Chondrocyte (in vitro differentiated cells): ENCODE results near the gene TRIM59. TPM values are rescaled to one million over a fixed set of nuclear protein-coding genes. Genes with fewer than 3 reads are reported as not detected.

Experiments used
- DNase-seq: peaks from one replicate; pipeline ENCODE4 v3.0.0; 2021; ENCODE audit warnings: mixed read lengths, low spot score
- H3K27ac Mint-ChIP-seq: one replicate; pipeline ENCODE4 v1.8.0; 2021; ENCODE audit warnings: mild to moderate bottlenecking, moderate library complexity, mixed read lengths; ENCODE audit not compliant: unreplicated experiment
- H3K27me3 Mint-ChIP-seq: 2 replicates; pipeline ENCODE4 v1.8.0; 2021; ENCODE audit warnings: low read depth, mixed read lengths
- H3K36me3 Mint-ChIP-seq: 2 replicates; pipeline ENCODE4 v1.8.0; 2021; ENCODE audit warnings: low read depth, mixed read lengths
- H3K4me1 Mint-ChIP-seq: 2 replicates; pipeline ENCODE4 v1.8.0; 2021; ENCODE audit warnings: low read depth, mild to moderate bottlenecking, mixed read lengths
- H3K4me3 Mint-ChIP-seq: one replicate; pipeline ENCODE4 v1.8.0; 2021; ENCODE audit warnings: mild to moderate bottlenecking, moderate library complexity, mixed read lengths; ENCODE audit not compliant: unreplicated experiment
- H3K9me3 Mint-ChIP-seq: 2 replicates; pipeline ENCODE4 v1.8.0; 2021; ENCODE audit warnings: low read depth, mixed read lengths
- microRNA-seq: library from miRNA; unstranded; fragments of <30 nt; microRNA quantifications from one replicate; pipeline ENCODE4 v1.2.0, GENCODE V29; 2020; ENCODE audit warnings: borderline number of aligned reads
- total RNA-seq: library from RNA; stranded (reverse); gene quantifications from 3 replicates; pipeline ENCODE4 v1.2.1, GENCODE V29; 2021
- TF ChIP-seq, protein P1 (sequence below): fragments of 200-600 bp; sonication (generic); IDR thresholded peaks from 2 replicates; pipeline ENCODE4 v1.5.0; 2021; ENCODE audit warnings: antibody characterized with exemption, mild to moderate bottlenecking, moderate library complexity

The TRIM59 gene
- total RNA-seq, 1 donor from 2014 or later = 25.5 TPM

DNA sequence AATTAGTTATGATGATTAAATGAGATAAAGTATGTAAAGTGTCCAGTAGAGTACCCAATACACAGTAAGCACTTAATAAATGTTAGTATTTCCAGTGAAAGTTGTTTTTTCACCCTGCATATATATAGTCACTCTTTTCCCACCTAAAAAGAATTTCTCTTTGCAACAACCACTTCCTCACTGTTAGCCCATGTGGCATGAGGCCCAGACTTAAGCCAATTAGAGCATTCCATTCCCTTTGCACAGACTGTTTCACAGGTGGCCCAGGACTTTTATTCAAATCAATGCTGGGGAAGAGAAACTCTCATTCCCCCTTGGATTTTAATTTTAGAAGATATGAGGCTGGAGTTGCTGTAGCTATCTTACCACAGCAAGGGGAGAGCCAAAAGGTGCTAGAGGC, 54.3 kb downstream of the TRIM59 start:
- no peaks in the 10 kb centered on the region for H3K36me3 Mint-ChIP-seq
- no peaks in the 10 kb centered on the region for H3K9me3 Mint-ChIP-seq
- H3K4me3 Mint-ChIP-seq = no peak overlapping the region
- peak overlapping the region; percentile 42 for H3K27ac Mint-ChIP-seq
- no peaks in the 10 kb centered on the region for H3K27me3 Mint-ChIP-seq
- H3K4me1 Mint-ChIP-seq = peaks cover 21% of the 10 kb centered on the region
- DNase-seq = no peak
- TF ChIP-seq, protein P1, sequence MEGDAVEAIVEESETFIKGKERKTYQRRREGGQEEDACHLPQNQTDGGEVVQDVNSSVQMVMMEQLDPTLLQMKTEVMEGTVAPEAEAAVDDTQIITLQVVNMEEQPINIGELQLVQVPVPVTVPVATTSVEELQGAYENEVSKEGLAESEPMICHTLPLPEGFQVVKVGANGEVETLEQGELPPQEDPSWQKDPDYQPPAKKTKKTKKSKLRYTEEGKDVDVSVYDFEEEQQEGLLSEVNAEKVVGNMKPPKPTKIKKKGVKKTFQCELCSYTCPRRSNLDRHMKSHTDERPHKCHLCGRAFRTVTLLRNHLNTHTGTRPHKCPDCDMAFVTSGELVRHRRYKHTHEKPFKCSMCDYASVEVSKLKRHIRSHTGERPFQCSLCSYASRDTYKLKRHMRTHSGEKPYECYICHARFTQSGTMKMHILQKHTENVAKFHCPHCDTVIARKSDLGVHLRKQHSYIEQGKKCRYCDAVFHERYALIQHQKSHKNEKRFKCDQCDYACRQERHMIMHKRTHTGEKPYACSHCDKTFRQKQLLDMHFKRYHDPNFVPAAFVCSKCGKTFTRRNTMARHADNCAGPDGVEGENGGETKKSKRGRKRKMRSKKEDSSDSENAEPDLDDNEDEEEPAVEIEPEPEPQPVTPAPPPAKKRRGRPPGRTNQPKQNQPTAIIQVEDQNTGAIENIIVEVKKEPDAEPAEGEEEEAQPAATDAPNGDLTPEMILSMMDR = no peak

DNA sequence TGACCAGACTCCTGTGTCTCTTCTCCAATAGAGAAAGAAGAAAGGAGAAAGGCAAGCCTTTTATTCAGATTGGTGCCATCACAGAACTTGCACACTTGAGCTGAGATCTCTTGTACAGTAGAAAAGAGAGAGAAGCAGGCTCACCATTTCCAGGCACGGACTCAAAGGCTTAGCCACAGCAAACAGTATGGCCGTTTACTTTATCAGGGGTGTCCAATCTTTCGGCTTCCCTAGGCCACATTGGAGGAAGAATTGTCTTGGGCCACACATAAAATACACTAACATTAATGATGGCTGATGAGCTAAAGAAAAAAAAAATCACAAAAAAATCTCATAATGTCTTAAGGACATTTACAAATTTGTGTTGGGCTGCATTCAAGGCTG, 55.6 kb downstream of the TRIM59 start:
- Mint-ChIP-seq H3K4me1 (peaks cover 20% of the 10 kb centered on the region), H3K27me3 (no peaks in the 10 kb centered on the region), H3K27ac (no peak overlapping the region), H3K4me3 (no peak overlapping the region), H3K36me3 (no peaks in the 10 kb centered on the region), H3K9me3 (no peaks in the 10 kb centered on the region)
- TF ChIP-seq, protein P1 = no peak
- no peak for DNase-seq

DNA sequence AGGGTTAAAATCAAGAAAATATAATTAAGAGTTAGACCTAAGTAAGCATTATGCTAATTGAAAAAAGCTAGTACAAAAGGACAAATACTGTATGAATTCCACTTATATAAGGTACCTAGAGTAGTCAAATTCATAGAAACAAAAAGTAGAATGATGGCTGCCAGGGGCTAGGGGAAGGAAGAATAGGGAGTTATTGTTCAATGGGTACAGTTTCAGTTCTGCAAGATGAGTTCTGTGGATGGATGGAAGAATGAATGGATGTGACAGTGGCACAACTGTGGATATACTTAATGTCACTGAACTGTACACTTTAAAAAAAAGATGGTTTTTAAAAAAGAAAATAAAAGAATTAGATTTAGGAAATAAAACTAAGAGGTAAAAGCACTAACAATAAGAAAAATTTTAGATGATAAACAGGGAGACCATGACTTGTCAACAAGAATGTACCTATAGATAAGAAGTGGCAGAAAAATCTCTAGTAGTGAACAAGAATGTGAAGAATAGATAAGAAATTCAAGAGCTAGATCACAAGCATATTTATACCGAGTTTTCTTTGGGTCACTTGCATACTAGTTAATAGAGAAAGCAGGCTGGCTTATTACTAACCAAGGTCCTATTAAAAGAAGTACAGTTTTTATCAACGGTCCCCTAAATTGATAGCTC, 56.1 kb downstream of the TRIM59 start:
- TF ChIP-seq, protein P1 = no peak
- Mint-ChIP-seq H3K36me3 (no peaks in the 10 kb centered on the region), H3K27ac (no peak overlapping the region), H3K4me1 (peaks cover 16% of the 10 kb centered on the region), H3K9me3 (no peaks in the 10 kb centered on the region), H3K4me3 (no peak overlapping the region), H3K27me3 (no peaks in the 10 kb centered on the region)
- no peak for DNase-seq

DNA sequence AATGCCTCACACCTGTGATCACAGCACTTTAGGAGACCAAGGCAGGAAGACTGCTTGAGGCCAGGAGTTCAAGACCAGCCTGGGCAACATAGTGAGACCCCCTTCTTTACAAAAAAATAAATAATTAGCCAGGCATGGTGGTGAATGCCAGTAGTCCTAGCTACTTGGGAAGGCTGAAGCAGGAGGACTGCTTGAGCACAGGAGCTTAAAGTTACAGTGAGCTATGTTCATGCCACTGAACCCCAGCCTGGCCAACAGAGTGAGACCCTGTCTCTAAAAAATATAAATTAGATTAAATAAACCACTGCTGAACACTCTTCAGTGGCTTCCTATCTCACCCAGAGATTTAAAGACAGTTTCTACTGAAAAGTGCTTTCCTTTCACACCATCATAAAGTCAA, 56.8 kb downstream of the TRIM59 start:
- no peak overlapping the region for H3K27ac Mint-ChIP-seq
- DNase-seq = no peak
- no peaks in the 10 kb centered on the region for H3K27me3 Mint-ChIP-seq
- no peaks in the 10 kb centered on the region for H3K36me3 Mint-ChIP-seq
- H3K4me3 Mint-ChIP-seq = no peak overlapping the region
- peaks cover 10% of the 10 kb centered on the region for H3K4me1 Mint-ChIP-seq
- H3K9me3 Mint-ChIP-seq = no peaks in the 10 kb centered on the region
- TF ChIP-seq, protein P1 = no peak

DNA sequence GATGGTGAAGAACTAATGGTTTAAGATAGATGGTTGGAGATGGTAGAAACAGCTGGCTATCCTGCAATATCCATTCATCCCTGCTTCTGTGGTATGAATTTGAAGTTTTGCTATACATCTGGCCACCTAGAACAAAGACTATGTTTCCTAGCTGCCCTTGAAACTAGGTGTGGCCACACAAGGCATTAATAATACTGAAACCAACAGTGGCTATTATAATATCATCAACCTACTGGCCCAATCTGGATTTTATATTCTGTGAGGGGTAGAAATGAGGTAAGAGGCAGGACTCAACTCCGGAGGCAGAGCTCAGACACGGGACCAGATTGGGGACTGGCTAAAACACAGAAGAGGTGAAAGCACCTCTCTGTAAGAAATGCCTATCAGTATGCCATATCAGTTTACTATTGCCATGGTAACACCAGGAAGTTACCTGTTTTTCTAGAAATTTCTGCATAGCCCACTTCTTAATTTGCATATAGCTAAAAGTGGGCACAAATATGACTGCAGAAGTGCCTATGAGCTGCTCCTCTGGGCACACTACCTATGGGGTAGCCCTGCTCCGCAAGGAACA, 58.9 kb downstream of the TRIM59 start:
- Mint-ChIP-seq H3K4me3 (no peak overlapping the region), H3K27ac (no peak overlapping the region), H3K4me1 (peaks cover 6% of the 10 kb centered on the region), H3K36me3 (no peaks in the 10 kb centered on the region), H3K27me3 (no peaks in the 10 kb centered on the region), H3K9me3 (no peaks in the 10 kb centered on the region)
- DNase-seq = no peak
- TF ChIP-seq, protein P1 = no peak

Small RNA genes within 50 kb of the gene (microRNA-seq; reads per million reads assigned to microRNA genes)
- gene MIR15B (498 reads per million, percentile 73 among the genes with 10 or more reads in this experiment), gene MIR16-2 (594 reads per million, percentile 75 among the genes with 10 or more reads in this experiment)

Other genes with a start within 250 kb of the TRIM59 start
- gene C3orf80, start 224.4 kb downstream of the TRIM59 start, total RNA-seq = 0.25 to 0.28 TPM in 2 of 3 replicates, not detected in the other
- 22.6 to 39.1 TPM (median 23.9 TPM) in 3 replicates for gene IFT80, start 50.6 kb downstream of the TRIM59 start, total RNA-seq
- 38.7 to 52.9 TPM (median 40.2 TPM) in 3 replicates for gene SMC4, start 50.1 kb downstream of the TRIM59 start, total RNA-seq
- gene KPNA4, start 115.8 kb upstream of the TRIM59 start, total RNA-seq = 58.3 to 75.0 TPM (median 66.0 TPM) in 3 replicates
- not detected in 3 replicates for gene ARL14, start 227.4 kb upstream of the TRIM59 start, total RNA-seq